Cardiac muscle cell (in vitro differentiated cells and primary cell): Measurements from ENCODE around the gene PHF21B. TPM values are rescaled to one million over a fixed set of nuclear protein-coding genes. Genes with fewer than 3 reads are reported as not detected.

Source experiments
- DNase-seq, 2 donors: peaks; one replicate each; pipeline versions ENCODE4 v3.0.0 to v3.0.0-alpha.2; 2010 to 2017; ENCODE audit warnings: low read depth in 1 of 2, low spot score in 1 of 2
- H3K27ac ChIP-seq: fragments of 200-600 bp; sonication (generic); 2 replicates; pipeline ENCODE4 v1.5.1; 2016
- H3K27me3 ChIP-seq: fragments of 200-600 bp; sonication (generic); 2 replicates; pipeline ENCODE4 v1.6.0; 2016; ENCODE audit warnings: control low read depth
- H3K36me3 ChIP-seq: fragments of 200-600 bp; sonication (generic); 2 replicates; pipeline ENCODE4 v1.5.1; 2016; ENCODE audit warnings: control low read depth
- H3K4me1 ChIP-seq: fragments of 200-600 bp; sonication (generic); 2 replicates; pipeline ENCODE4 v1.8.1; 2017; ENCODE audit warnings: low read depth, mild to moderate bottlenecking, mixed run types
- H3K4me3 ChIP-seq: fragments of 200-600 bp; sonication (generic); 2 replicates; pipeline ENCODE4 v1.5.1; 2016; ENCODE audit warnings: mild to moderate bottlenecking
- H3K9me3 ChIP-seq: fragments of 200-600 bp; sonication (generic); 2 replicates; pipeline ENCODE4 v1.5.1; 2017; ENCODE audit warnings: low read depth, mild to moderate bottlenecking, control low read depth
- polyA plus RNA-seq: library from polyadenylated mRNA; unstranded; fragments of >200 nt; fragmentation: Nextera tagmentation; extraction: Ambion mirVana; gene quantifications from 2 replicates; pipeline ENCODE4 v1.2.1, GENCODE V29; 2016
- total RNA-seq: library from RNA; depleted of rRNA; stranded (reverse); fragments of >200 nt; gene quantifications from 2 replicates; pipeline ENCODE4 v1.2.3, GENCODE V29; 2016
- TF ChIP-seq, protein P1 (sequence below): IDR thresholded peaks from 2 replicates; pipeline ENCODE4 v1.5.1; 2012; ENCODE audit warnings: low read depth, mild to moderate bottlenecking, low read length

The PHF21B gene
- total and polyA plus RNA-seq, 2 experiments from 2014 or later: 3.0 to 7.2 TPM

DNA sequence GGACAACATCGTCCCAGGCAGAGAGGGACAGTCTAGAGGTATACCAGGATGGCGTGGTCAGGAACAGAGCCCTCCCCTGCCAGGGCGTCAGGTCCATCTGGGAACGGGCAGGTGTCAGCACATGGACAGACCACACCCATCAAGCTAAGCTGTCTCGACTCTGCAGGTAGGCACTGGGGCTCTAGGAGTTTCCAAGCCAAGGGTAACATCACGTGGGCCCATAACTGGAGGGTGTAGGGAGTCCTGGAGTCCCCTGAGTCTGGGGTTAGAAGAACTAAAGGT, 75.4 kb downstream of the PHF21B start:
- DNase-seq: no peak
- Histone ChIP-seq H3K36me3 (no peaks in the 10 kb centered on the region), H3K4me1 (no peaks in the 10 kb centered on the region), H3K4me3 (no peak overlapping the region), H3K27me3 (no peaks in the 10 kb centered on the region), H3K9me3 (no peaks in the 10 kb centered on the region), H3K27ac (no peak overlapping the region)
- TF ChIP-seq, protein P1, sequence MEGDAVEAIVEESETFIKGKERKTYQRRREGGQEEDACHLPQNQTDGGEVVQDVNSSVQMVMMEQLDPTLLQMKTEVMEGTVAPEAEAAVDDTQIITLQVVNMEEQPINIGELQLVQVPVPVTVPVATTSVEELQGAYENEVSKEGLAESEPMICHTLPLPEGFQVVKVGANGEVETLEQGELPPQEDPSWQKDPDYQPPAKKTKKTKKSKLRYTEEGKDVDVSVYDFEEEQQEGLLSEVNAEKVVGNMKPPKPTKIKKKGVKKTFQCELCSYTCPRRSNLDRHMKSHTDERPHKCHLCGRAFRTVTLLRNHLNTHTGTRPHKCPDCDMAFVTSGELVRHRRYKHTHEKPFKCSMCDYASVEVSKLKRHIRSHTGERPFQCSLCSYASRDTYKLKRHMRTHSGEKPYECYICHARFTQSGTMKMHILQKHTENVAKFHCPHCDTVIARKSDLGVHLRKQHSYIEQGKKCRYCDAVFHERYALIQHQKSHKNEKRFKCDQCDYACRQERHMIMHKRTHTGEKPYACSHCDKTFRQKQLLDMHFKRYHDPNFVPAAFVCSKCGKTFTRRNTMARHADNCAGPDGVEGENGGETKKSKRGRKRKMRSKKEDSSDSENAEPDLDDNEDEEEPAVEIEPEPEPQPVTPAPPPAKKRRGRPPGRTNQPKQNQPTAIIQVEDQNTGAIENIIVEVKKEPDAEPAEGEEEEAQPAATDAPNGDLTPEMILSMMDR: no peak

DNA sequence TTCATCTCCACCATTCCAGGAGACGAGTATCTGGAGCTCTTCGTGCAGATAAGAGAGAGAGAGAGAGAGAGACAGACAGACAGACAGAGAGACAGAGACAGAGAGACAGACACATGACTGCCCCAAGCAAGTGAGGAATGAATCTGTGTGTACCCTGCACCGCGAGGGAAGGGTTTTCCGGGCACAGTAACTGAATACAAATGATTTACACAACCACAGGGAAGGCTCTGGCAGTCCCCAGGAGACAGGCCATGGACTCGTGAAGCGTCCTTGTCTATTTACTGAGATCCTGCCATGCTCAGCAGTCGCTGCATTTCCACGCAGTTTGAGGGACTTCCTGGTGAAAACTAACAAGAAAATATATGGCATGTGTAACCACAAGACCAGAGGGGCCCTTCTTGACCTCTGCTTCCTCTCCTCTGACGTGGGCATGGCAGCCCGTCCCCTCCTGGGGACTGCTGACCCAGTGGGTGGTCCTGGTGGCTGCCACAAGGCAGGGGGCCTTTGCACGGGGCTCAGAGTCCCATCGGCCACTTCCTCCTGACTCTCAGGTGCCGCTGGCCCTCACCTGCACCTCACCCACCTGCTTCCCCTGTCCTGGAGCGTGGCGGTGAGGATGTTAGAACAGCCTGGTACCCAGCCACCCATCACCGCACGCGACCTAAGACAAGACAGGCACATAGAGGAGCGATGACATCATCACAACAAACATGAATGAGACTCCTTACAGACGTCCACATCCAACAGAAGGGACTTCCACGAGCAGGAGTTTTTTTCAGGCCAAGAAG, 75.9 kb downstream of the PHF21B start:
- Histone ChIP-seq H3K27me3 (no peaks in the 10 kb centered on the region), H3K9me3 (no peaks in the 10 kb centered on the region), H3K27ac (no peak overlapping the region), H3K4me1 (no peaks in the 10 kb centered on the region), H3K36me3 (no peaks in the 10 kb centered on the region), H3K4me3 (no peak overlapping the region)
- DNase-seq: no peak
- TF ChIP-seq, protein P1: no peak

DNA sequence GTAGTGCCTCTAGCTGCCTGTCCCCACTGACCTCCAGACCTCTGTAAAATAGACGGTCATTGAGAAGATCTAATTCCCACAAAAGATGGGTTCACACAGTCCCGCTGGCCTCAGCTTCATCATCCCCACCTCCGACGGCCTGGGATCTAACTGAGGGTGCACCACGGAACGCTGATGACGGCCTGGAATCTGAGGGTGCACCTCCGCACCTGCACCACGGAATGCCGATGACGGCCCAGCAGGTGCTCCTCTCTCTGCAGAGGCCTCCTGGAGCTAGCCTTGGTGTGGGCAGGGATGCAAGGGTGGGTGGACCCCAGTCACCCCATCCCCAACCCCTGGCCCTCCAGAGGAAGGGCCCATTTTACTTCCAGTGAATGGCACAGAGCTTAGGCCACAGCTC, 77.3 kb downstream of the PHF21B start:
- Histone ChIP-seq H3K36me3 (no peaks in the 10 kb centered on the region), H3K9me3 (no peaks in the 10 kb centered on the region), H3K27me3 (no peaks in the 10 kb centered on the region), H3K4me1 (no peaks in the 10 kb centered on the region), H3K4me3 (no peak overlapping the region), H3K27ac (no peak overlapping the region)
- DNase-seq: no peak
- TF ChIP-seq, protein P1: no peak

DNA sequence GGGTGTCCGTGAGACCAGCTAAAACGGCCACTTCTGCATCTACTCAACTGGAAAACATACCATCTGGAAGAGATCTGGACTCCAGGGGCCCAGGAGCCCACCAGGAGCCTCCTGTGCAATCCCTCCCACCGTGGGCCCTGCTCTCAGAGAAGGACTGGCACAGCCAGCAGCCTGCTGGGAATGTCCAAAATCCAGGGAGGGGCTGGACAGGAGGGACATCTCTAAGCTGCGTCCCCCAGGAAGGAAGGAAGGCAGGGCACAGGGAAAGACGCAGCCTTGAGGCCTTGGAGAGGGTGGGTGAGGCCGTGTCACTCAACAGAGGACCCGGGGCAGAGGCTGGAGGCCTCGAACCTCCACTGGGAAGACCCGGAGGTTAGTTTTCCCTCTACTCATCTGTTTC, 78.0 kb downstream of the PHF21B start:
- H3K9me3 ChIP-seq: no peaks in the 10 kb centered on the region
- no peak for DNase-seq
- no peaks in the 10 kb centered on the region for H3K36me3 ChIP-seq
- no peak overlapping the region for H3K4me3 ChIP-seq
- no peaks in the 10 kb centered on the region for H3K27me3 ChIP-seq
- TF ChIP-seq, protein P1: no peak
- H3K27ac ChIP-seq: no peak overlapping the region
- H3K4me1 ChIP-seq: no peaks in the 10 kb centered on the region

DNA sequence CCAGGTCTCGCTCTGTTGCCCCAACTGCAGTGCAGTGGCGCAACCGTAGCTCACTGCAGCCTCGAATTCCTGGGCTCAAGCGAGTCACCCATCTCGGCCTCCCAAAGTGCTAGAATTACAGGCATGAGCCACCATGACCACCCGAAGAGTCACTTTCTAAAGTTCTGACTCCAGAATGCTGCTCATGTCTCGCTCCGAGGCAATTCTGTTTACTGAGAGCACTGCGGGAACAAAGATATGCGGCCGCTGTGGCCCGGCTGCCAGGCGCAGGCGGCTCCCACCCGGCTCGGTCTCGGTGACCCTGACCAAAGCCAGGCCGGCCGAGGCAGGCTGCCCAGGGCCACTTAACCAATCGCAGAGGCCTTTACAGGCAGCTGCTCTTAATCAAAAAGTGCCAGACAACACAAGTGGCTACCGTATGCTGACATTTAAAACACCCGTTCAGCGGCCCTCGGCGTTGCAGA, 78.7 kb downstream of the PHF21B start:
- no peaks in the 10 kb centered on the region for H3K36me3 ChIP-seq
- H3K9me3 ChIP-seq: no peaks in the 10 kb centered on the region
- H3K27ac ChIP-seq: peak overlapping the region; percentile 28
- no peak overlapping the region for H3K4me3 ChIP-seq
- no peaks in the 10 kb centered on the region for H3K27me3 ChIP-seq
- TF ChIP-seq, protein P1: no peak
- no peaks in the 10 kb centered on the region for H3K4me1 ChIP-seq
- peak; percentile 13 to 55 for DNase-seq
